HG02938 (cell line): ENCODE results near the gene SIVA1.

Experiments used
- ATAC-seq: cut with Tn5 transposase; IDR thresholded peaks from one replicate; pipeline ENCODE4 v1.9.1; 2021; ENCODE audit warnings: mild to moderate bottlenecking, moderate library complexity; ENCODE audit not compliant: unreplicated experiment

Gene SIVA1

DNA sequence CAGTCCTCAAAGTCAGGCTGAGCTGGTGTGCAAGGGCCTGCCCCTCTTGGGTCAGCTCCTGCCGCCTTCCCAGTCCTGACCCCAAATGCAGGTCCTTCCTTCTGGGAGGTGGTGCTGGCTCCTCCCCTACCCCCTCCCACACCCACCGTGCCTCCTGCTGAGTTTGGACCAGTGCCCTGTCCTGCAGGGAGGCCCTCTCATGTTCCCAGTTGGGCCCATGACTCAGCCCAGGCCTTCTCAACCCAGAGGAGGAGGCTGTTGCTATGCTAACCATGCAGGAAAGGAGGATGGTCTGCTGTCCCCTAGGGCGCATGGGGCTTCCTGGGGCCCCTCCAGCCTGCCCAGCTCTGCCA, 52.4 kb downstream of the SIVA1 start:
- ATAC-seq: no peak

DNA sequence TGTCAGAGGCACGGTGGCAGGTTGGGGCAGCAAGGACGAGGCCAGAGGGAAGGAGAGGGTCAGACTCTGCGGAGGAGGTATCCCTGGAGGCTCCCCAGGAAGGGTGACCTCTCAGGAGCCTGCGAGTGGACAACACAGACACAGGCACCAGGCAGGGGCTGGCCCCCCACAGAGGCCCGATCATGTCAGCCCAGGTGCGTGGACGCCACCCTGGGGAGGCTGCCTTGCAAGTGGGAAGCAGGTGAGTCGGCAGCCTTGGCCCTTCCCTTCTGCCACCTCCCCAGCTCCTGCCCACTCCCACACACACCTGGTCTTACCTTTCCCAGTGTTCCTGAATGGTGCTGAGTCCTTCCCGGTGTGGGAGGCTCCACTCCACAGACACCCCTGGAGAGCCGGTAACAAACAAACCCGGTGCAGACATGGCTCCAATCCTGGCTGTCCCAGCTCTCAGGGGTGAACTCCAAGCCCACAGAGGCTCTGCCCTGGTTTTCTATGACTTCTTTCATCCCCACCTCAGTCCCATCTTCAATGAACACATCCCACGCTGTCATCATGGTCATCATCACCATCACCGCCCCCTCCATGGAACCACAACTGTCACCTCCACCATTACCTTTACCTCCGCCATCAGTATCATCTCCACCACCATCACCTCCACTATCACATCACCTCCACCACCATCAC, 53.1 kb downstream of the SIVA1 start:
- no peak for ATAC-seq

DNA sequence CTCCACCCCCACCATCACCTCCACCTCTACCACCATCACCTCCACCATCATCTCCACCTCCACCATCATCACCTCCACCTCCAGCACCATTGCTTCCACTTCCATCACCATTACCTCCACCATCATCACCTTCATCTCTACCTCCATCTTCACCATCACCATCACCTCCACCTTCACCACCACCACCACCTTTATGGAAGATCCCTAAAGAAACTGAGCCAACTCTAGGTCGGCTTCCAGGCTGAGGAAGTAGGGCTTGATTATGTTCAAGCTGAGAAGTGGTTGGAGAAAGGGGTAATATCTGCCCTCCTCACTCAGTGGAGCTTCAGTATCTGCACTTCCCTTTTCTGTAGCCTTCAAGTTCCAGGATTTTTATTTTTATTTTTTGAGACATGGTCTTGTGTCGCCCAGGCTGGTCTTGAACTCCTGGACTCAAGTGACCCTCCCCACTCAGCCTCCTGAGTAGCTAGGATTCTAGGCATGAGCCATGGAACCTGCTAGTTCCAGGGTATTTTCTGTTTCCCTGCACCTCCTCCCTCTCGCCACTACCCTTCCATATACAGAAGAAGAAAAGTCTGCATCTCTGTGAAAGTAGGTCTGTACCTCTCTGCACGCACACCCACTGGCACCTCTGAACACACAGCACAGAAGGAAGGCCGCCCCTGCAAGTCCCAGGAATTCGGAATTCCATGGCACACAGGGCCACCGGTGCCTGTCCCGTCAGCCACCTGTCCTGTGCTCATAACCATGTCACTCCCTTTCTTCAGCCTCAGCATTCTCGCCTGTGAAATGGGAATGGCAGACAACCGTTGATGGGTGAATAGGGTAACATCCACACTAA, 53.9 kb downstream of the SIVA1 start:
- no peak for ATAC-seq

DNA sequence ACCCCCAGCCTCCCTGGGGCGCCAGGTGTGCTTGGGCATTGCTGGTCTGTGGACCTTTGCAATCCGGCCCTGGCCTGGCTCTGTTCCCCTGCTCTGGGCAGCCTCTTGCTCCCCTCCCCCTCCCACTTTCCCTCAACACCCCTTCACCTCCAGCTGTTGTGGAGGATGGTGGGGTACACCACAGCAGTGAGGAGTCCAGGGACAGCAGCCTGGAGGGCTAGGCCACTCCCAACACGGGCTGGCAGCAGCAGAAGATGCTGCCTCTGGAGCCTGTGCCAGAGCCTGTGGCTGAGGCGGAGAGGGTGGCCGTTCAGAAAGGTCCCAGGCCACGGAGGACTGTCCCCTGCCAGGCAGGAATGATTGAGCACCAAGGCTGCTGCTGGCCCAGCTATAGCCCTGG, 55.5 kb downstream of the SIVA1 start:
- ATAC-seq: no peak
